Measurements from ENCODE around the gene DIPK1B.

Gene DIPK1B

DNA sequence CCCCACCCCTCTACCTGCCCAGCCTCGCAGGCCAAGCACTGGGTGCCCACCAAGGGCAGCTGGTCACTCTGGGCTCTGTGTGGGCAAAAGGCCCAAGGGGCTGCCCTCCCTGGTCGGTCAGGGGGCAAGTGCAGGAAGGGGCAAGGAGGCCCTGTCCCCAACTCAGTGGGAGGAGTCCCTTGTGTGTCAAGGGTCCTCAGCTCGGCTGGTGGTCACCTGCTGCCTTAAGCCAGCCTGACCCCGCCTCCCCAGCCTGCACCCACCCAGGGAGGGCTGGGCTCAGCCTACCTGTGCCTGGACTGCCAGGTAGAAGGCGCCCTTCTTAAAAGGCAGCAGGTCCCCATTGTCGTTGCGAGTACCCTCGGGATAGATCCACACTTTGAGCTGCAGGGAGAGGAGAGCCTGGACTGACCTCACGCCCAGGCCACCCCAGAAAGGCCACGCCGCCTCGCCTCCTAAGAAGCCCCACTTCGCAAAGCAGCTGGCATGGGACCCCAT lies 36.0 kb upstream of the DIPK1B start:
- no peaks in the 10 kb centered on the region for H4K20me1 ChIP-seq (ENCODE audit: control insufficient read depth, insufficient read depth, low read depth, low read length)
- H3K27ac ChIP-seq (ENCODE audit: low read depth, low read length) = no peak overlapping the region
- no peaks in the 10 kb centered on the region for H3K4me1 ChIP-seq (ENCODE audit: control insufficient read depth, low read length)
- no peak overlapping the region for H3K4me3 ChIP-seq (ENCODE audit: low read length)
- H3K9me2 ChIP-seq (replicated peaks; ENCODE audit: control insufficient read depth, low read length) = no peaks in the 10 kb centered on the region
- H3K79me2 ChIP-seq (ENCODE audit: control insufficient read depth, low read length) = no peaks in the 10 kb centered on the region
- H3F3A ChIP-seq (ENCODE audit: control insufficient read depth, insufficient read depth) = no peaks in the 10 kb centered on the region
- no peaks in the 10 kb centered on the region for H3K27me3 ChIP-seq (ENCODE audit: control insufficient read depth, low read length)
- no peaks in the 10 kb centered on the region; the same call in 1 of the 2 replicates for H3K36me3 ChIP-seq (ENCODE audit: control insufficient read depth, low read length)
- no peak overlapping the region for H3K4me2 ChIP-seq (ENCODE audit: low read length)
- H3K9me3 ChIP-seq (ENCODE audit: control insufficient read depth, insufficient read depth, low read length) = no peaks in the 10 kb centered on the region
- TF ChIP-seq, protein P1, sequence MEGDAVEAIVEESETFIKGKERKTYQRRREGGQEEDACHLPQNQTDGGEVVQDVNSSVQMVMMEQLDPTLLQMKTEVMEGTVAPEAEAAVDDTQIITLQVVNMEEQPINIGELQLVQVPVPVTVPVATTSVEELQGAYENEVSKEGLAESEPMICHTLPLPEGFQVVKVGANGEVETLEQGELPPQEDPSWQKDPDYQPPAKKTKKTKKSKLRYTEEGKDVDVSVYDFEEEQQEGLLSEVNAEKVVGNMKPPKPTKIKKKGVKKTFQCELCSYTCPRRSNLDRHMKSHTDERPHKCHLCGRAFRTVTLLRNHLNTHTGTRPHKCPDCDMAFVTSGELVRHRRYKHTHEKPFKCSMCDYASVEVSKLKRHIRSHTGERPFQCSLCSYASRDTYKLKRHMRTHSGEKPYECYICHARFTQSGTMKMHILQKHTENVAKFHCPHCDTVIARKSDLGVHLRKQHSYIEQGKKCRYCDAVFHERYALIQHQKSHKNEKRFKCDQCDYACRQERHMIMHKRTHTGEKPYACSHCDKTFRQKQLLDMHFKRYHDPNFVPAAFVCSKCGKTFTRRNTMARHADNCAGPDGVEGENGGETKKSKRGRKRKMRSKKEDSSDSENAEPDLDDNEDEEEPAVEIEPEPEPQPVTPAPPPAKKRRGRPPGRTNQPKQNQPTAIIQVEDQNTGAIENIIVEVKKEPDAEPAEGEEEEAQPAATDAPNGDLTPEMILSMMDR (IDR thresholded peaks at IDR 0.05; ENCODE audit: low read depth, low read length, poor library complexity, severe bottlenecking) = no peak
- no peak for TF ChIP-seq EZH2phosphoT487 (IDR thresholded peaks at IDR 0.05; ENCODE audit: borderline replicate concordance, low read length)

DNA sequence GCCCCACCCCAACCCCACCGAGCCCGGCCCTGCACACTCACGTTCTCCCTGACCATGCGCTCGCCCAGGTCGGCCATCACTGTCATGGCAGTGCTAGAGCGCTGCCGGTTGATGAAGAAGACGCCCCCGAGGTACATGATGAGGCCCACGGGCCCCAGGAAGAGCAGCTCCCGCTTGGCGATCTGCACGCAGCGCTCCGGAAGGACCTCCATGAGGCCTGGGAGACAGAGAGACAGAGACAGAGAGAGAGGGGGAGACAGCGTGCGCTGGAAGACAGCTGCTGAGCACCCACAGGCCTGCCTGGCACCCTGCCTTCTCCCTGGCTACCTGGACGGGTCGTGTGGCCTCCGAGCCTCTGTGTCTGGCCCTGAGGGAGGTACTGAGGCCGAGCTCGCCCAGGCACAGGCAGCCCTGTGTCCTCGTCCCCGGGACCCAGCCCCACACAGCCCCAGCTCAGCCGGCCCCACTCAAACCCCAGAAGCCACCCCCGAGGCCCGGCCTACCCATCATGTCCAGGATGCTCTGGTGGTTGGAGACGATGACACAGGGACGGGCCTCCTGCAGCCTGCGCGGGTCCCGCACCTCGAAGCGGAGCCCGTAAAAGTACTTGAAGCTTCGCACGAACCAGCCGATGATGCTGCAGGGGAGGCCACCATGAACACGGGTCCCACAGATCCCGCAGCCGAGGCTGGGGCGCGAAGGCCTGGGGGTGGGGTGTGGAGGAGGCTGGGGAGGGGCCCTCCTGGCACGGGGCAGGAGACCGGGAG lies 35.3 kb upstream of the DIPK1B start:
- Histone ChIP-seq H3F3A (ENCODE audit: control insufficient read depth, insufficient read depth) (no peaks in the 10 kb centered on the region), H3K4me3 (ENCODE audit: low read length) (no peak overlapping the region), H3K27me3 (ENCODE audit: control insufficient read depth, low read length) (no peaks in the 10 kb centered on the region), H3K27ac (ENCODE audit: low read depth, low read length) (no peak overlapping the region), H3K9me3 (ENCODE audit: control insufficient read depth, insufficient read depth, low read length) (no peaks in the 10 kb centered on the region), H3K4me2 (ENCODE audit: low read length) (no peak overlapping the region), H3K36me3 (ENCODE audit: control insufficient read depth, low read length) (no peaks in the 10 kb centered on the region; the same call in 1 of the 2 replicates), H3K9me2 (replicated peaks; ENCODE audit: control insufficient read depth, low read length) (no peaks in the 10 kb centered on the region), H3K79me2 (ENCODE audit: control insufficient read depth, low read length) (no peaks in the 10 kb centered on the region), H4K20me1 (ENCODE audit: control insufficient read depth, insufficient read depth, low read depth, low read length) (no peaks in the 10 kb centered on the region), H3K4me1 (ENCODE audit: control insufficient read depth, low read length) (no peaks in the 10 kb centered on the region)
- no peak for TF ChIP-seq EZH2phosphoT487 (IDR thresholded peaks at IDR 0.05; ENCODE audit: borderline replicate concordance, low read length)
- TF ChIP-seq, protein P1 (IDR thresholded peaks at IDR 0.05; ENCODE audit: low read depth, low read length, poor library complexity, severe bottlenecking) = no peak

DNA sequence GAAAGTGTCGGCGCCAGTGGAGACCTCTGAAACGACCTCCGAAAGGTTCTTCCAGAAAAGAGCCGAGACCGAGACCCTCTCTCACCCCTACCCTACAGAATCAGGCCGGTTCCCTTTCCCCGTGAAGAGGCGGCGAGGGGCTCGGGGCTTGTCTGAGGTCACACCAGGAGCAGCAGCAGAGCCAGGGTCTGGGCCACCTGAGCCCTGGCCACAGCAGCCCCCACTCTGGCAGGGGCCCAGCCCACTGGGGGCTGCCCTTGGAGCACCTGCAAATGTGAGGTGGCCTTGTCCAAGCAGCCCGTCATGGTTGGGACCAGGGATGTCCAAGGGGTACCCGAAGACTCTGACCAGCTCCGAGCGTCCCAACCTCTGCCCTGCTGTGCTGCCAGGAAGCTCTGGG lies 34.3 kb upstream of the DIPK1B start:
- no peaks in the 10 kb centered on the region for H4K20me1 ChIP-seq (ENCODE audit: control insufficient read depth, insufficient read depth, low read depth, low read length)
- H3K27me3 ChIP-seq (ENCODE audit: control insufficient read depth, low read length) = no peaks in the 10 kb centered on the region
- H3K4me3 ChIP-seq (ENCODE audit: low read length) = no peak overlapping the region
- TF ChIP-seq EZH2phosphoT487 (IDR thresholded peaks at IDR 0.05; ENCODE audit: borderline replicate concordance, low read length) = no peak
- TF ChIP-seq, protein P1 (IDR thresholded peaks at IDR 0.05; ENCODE audit: low read depth, low read length, poor library complexity, severe bottlenecking) = no peak
- H3K4me2 ChIP-seq (ENCODE audit: low read length) = no peak overlapping the region
- no peak overlapping the region for H3K27ac ChIP-seq (ENCODE audit: low read depth, low read length)
- H3K9me3 ChIP-seq (ENCODE audit: control insufficient read depth, insufficient read depth, low read length) = no peaks in the 10 kb centered on the region
- no peaks in the 10 kb centered on the region for H3F3A ChIP-seq (ENCODE audit: control insufficient read depth, insufficient read depth)
- H3K36me3 ChIP-seq (ENCODE audit: control insufficient read depth, low read length) = no peaks in the 10 kb centered on the region; the same call in 1 of the 2 replicates
- no peaks in the 10 kb centered on the region for H3K9me2 ChIP-seq (replicated peaks; ENCODE audit: control insufficient read depth, low read length)
- no peaks in the 10 kb centered on the region for H3K79me2 ChIP-seq (ENCODE audit: control insufficient read depth, low read length)
- no peaks in the 10 kb centered on the region for H3K4me1 ChIP-seq (ENCODE audit: control insufficient read depth, low read length)
